ENCODE measurements around the gene FDPS.
A peak's percentile ranks its signal among the peaks of the same experiment; 100 is the strongest.

DNA sequence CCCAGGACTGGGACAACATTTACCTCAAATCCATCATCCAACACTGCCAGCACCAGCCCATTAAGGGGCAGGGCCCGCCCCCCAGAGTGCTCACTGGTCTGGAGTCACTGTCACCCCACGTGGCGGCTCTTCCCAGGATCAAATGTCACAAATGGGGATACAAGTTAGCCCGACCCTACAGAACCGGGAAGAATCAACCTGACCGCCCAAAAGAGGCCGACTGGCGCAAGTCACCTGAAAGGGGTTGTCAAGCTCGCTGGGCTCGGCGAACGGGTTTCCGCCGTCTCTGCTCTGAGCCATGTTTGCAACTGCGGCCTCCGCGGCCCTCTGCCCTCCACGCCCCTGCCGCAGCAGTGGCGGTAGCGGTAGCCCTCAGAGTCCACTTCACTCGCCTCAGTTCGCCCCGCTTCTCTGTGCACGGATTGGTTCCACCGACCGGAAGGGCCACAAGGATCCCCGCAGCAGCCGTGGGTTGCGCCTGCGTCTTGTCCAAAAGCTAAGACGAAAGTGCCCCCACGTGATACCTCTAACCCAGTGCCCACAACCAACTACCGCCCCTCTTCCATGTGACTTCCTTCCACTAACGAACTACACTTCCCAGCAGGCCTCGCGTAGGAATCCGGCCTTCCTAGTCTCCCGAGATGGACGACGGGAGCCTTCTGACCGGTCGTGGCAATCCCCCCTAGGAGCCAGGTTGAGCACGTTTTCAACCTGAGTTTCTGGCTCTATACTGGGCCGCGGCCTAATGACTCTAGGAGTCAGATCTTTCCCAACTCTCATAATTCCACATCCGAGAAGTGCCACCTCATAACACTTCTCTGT lies 46.6 kb upstream of the FDPS start, which contains the start of gene SCAMP3:
- TF ChIP-seq, protein P1, sequence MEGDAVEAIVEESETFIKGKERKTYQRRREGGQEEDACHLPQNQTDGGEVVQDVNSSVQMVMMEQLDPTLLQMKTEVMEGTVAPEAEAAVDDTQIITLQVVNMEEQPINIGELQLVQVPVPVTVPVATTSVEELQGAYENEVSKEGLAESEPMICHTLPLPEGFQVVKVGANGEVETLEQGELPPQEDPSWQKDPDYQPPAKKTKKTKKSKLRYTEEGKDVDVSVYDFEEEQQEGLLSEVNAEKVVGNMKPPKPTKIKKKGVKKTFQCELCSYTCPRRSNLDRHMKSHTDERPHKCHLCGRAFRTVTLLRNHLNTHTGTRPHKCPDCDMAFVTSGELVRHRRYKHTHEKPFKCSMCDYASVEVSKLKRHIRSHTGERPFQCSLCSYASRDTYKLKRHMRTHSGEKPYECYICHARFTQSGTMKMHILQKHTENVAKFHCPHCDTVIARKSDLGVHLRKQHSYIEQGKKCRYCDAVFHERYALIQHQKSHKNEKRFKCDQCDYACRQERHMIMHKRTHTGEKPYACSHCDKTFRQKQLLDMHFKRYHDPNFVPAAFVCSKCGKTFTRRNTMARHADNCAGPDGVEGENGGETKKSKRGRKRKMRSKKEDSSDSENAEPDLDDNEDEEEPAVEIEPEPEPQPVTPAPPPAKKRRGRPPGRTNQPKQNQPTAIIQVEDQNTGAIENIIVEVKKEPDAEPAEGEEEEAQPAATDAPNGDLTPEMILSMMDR (IDR thresholded peaks at IDR 0.05; ENCODE audit: low read depth, low read length): no peak
- TF ChIP-seq, protein P2, sequence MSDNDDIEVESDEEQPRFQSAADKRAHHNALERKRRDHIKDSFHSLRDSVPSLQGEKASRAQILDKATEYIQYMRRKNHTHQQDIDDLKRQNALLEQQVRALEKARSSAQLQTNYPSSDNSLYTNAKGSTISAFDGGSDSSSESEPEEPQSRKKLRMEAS (IDR thresholded peaks at IDR 0.05; ENCODE audit: low read depth, low read length): peak; percentile 99
- TF ChIP-seq POLR2A (IDR thresholded peaks at IDR 0.05; ENCODE audit: extremely low read depth, insufficient read length) (peak; percentile 60), MYC (IDR thresholded peaks at IDR 0.05; ENCODE audit: low read depth, low read length) (peak; percentile 92)

All from NB4 (cell line).